Activated CD4-positive, alpha-beta T cell treated with anti-CD3 and anti-CD28 coated beads, Interleukin-2, amount 50 U/mL, for 16 hours (primary cell): Measurements from ENCODE around the gene DERL2.

Experiments used
- DNase-seq: peaks from one replicate; pipeline ENCODE4 v3.0.0-alpha.2; 2020

The DERL2 gene

DNA sequence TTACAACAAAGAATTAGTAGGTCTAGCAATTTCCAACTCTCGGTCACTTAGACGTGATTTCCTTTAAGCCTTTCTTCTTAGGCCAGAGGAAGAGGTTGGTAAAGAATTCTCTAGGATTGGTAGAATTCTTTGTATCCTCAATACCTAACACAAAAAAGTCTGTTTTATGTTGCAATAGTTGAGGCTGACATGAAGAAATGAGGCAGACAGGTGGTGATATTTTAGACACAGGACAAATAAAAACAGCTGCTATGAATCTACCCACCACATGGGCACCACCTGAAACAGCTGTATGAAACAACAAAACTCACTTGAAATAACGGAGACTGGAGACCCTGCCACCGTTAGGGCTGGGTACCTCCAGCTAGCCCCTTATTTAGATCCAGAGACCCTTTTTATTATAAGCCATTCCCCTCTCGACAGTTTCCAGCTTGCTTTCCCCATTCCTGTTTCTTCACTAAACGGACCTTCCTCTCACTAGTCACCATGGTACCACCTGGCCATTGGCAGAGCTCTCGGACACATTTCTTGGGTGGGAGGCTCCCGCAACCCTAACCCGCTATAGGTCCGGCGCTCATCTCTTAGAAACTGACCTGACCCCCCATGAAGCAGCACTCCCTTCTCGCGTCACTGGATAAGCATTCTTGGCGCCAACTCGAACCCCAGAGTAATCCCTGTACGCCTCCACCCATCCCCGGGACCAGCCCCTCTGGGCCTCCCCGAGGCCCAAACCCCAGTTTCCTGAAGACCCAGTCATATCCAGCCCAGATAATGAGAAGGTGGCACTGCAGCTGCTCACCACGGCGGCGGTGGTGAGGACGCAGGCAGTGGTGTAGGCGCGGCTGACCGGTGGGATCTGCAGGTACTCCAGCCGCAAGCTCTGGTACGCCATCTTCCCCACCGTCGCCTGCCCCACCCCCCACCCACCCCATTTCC is at the start of gene DERL2:
DERL2 (minus strand) TSS at position 909 of the 936 bp plus-strand sequence; CDS start at position 892, 17 bp downstream.
- DNase-seq: no peak

DNA sequence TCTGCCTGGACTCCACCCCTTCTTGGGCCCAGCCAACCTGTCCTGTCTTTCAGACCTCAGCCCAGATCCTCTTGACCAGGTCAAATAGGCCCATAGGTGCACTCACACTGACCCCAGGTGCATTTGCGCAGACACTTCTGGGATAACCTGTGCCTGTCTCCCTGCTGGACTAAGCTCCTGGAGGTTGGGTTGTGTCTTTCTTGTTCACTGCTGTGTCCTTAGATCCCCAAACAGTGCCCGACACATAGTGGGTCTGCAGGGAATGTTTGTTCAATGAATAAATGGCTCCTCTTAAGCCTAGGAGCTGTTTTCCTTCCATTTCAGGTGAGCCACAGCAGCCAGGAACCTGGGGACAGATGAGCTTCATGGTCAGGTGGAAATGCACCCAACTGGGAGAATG is 49.5 kb upstream of the DERL2 start:
- DNase-seq: no peak

DNA sequence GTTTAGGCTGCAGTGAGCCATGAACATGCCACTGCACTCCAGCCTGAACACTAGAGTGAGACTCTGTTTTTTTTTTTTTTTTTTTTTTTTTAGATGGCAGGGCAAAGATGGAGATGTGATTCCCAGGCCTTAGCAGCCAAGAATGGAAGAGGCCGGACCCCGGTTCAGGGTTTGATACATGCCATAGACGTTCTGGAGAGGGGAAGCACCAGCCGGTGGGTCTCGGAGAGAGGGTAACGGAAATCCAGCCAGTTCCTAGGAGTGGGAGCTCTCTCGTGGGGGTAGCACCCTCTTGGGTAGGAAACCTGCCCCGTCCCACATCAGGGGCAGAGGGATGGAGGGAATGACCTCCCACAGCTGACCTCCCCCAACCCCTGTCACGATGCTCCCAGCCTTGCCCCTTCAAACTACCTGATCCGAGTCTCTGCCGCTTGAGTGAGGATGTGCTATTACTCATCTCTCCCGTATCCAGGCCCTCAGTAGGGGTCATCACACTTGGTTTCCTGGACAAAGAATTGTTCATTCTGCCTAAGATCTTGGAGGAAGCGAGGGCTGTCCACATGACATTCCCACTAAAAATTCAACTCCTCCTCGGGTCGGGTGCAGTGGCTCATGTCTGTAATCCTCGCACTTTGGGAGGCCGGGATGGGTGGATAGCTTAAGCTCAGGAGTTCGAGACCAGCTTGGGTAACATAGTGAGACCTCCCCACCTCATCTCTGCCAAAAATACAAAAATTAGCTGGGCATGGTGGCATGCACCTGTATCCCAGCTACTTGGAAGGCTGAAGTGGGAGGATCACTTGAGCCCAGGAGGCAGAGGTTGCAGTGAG is 47.7 kb upstream of the DERL2 start:
- DNase-seq: no peak

DNA sequence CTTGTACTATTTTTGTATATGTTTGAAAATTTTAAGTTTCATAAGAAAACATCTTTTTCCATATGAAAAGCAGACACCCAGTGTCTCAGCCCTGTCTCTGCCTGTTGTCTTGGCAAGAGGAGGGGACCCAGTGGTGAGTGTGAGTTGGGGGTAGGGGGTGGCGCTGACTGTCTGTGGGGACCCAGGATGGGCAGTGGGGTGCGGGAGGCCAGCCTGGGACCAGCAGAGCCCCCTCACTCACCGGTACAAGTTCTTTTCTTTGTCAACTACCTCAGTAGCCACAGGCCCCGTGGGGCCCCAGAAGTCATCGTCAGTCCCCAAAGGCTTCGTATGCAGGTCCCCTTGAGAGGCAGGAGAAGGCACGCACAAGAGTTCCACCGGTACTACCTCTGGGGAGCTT is 46.6 kb upstream of the DERL2 start:
- DNase-seq: no peak

DNA sequence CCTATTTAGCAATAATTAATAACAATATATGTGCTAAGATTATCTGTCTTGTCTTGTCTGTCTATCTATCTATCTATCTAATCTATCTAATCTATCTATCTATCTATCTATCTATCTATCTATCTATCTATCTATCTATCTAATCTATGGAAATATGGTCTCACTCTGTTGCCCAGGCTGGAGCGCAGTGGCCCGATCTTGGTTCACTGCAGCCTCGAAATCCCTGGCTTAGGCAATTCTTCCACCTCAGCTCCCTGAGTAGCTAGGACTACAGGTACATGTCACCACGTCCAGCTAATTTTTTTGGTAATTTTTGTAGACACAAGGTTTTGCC is 45.1 kb upstream of the DERL2 start:
- no peak for DNase-seq

DNA sequence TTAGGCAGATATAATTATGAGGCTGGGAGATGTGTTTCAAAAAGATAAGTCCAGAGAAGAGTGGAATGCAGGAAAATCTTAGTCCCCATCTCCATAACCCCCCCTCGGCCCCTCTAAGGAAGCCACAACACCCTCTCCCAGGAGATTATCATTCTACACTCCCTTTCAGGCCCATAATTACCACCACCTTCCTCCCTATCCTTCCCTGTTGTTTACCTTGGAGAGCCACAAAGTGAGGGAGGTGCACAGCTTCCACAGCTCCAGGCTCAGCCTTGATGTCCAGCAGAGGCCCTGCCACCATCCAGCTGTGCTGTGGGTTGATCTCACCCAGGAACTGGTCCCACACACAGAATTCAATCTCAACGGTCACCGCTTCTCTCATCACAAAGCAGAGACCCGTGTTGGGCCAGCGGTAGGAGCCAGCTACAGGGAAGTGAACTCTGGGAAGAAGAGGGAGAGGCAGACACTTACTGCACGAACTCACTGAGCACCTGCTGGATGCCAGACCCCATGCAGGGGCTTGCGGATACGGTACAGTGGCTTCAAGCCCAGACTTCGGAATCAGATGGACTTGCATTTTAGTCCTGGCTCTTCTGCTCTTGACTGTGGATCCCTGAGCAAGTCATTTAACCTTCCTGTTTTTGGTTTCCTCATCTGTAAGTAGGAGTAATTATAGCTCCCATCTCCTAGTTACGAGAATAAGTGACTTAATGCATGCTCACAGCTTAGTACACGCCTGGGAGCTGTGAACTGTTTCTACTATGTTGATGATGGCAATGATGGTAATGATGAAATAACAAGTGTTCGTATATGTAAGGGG is 44.5 kb upstream of the DERL2 start:
- no peak for DNase-seq

DNA sequence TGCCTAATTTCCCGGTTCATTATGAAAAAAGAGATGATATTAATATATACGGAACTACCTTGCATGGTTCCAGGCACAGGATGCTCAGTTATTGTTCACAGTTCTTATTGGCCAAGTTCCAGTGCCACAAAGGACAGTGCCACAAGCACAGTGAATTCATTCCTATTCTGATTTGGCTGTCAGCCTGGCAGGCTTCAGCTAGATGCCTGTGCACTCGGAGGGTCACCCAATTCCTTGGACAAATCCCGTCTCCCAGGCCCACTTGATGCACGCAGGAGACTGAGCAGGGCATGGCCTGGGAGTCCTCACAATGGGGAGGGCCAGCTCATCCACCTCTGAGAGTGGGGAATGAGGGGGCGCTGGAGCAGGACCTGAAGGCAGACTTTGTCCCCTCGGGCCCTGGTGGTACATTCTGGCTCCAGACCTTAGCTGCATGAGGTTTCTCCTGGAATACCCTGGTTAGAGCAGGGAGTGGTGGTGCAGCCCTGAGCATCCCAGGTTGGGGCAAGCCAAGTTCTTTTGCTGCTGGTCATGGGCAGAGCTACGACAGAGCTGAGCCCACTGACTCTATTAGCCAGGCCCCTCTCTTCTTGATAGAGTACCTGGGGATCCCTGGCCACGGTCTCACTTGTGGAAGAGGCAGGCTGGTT is 41.7 kb upstream of the DERL2 start:
- DNase-seq: no peak

DNA sequence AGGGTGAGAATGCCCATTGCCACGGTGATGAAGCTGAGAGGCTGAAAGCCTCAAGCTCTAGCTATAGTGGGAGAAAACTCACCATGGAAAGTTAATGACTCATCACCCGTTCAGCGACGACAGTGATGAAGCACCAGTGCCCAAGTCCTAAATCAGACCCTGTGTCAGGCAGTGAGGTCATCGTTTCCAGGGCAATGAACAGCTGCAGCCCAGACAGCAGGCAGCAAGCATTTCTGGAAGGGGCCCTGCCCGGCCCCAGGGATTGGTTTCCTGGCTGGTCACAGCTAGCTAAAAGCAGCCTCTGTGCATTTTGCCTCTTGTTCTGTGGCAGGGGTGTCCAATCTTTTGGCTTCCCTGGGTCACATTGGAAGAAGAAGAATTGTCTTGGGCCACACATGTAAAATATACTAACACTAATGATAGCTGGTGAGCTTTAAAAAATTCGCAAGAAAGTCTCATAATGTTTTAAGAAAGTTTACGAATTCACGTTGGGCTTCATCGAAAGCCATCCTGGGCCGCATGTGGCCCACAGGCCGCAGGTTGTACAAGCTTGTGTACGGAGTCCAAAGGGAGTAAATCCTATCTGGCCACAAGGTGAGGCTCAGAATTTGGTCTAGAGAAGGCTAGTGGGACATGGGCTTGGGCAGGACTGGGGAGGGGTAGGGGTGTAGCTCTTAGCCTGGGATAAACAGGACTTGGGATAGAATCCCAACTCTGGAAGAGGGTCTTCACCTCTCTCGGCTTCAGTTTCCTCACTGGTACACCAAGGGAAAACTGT is 41.0 kb upstream of the DERL2 start:
- peak; percentile 76 for DNase-seq

DNA sequence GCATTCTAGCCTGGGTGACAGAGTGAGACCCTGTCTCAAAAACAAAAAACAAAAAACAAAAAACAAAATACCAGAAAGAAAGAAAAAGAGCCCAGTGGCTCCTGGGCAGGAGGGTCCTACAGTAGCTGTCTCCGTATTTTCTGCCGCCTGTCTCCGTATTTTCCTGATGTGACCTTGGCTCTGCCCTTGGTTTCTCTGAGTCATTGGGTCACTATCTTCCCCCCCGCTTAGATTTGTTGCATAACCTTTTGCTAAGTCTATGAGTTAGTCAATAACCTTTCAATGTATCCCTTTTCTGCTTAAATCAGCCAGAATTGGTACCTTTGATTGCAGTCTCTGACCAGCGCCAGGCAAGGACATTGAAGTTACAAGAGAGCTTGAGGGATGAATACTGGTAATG is 37.3 kb upstream of the DERL2 start:
- DNase-seq: no peak

DNA sequence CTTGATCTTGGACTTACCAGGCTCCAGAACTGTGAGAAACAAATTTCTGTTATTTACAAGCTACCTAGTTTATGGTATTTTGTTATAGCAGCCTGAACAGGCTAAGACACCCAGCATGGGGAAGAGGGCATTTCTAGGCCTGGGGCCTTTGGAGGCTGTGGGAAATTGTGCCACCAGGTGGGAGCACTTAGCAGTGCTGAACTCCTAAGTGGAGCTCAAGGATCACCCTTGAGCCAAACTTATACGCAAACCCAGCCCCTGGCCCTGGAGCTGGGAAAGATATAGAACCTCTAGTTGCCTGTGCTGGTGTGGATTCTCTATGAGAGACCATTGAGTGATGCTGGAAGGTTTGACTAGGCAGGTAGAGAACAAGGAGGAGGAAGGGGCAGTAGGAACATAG is 36.5 kb upstream of the DERL2 start:
- DNase-seq: no peak

DNA sequence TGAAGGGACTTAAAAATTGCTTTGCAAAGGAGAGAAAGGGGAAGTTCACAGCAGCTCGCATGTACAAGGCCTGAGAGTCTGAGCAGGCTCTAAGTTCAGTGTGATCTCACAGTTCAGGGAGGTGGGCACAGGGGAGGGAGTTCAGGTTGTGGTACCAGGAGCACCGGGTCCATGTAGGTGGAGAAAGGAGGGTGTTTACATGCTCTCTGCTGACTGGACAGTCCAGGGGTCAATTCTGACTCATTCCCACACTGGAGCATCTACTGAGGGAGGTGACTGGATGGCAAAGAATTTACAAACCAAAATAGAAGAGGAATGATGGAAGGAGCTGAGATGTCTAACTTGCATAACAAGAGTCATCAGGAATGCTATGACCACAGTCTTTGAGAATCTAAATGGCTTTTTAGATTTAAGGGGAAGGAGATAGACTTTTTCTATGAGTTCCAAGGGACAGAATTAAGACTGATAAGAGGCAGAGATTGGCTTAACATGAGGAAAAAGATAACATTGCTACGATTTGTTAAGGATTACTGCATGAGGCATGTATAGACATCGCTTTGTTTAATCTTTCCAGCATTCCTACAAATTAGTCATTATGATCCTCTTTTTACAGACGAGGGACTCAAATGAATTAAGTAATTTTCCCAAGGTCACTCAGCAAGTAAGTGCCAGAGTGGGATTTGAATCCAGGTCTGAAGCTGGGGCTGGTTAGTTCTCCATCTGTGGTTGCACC is 30.2 kb upstream of the DERL2 start:
- DNase-seq: no peak

DNA sequence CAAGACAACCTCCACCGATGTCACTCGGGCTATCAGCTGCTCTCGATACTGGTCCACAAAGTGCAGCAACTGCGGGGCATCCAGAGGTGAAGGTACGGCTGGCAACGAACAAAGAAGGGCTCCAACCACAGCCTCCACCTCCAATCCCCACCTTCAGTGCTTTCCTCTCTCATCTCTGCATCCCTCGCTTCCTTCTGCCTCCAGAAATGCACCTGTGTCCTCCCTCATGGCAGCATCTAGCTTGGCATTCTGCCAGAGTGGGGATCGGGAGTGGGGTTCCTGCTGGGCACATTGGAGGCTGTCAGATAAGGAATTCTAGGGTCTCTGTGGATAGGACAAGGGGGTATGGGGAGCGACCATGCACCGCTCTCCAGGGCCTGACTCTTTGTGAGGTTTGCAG is 29.0 kb upstream of the DERL2 start:
- no peak for DNase-seq

DNA sequence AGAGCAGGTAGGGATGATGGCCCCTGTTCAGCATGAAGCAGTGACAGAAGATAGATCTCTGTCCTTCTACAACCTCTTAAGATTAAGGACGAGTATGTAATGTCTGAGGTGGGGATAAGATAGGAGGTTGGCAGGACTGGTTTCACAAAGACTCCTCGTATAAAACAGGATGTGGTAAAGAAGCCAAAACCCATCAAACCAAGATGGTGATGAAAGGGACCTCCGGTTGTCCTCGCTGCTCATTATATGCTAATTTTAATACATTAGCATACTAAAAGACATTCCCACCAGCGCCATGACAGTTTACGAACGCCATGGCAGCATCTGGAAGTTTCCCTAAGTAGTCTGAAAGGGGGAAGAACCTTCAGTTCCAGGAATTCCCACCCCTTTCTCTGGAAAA is 27.6 kb upstream of the DERL2 start:
- peak; percentile 37 for DNase-seq

DNA sequence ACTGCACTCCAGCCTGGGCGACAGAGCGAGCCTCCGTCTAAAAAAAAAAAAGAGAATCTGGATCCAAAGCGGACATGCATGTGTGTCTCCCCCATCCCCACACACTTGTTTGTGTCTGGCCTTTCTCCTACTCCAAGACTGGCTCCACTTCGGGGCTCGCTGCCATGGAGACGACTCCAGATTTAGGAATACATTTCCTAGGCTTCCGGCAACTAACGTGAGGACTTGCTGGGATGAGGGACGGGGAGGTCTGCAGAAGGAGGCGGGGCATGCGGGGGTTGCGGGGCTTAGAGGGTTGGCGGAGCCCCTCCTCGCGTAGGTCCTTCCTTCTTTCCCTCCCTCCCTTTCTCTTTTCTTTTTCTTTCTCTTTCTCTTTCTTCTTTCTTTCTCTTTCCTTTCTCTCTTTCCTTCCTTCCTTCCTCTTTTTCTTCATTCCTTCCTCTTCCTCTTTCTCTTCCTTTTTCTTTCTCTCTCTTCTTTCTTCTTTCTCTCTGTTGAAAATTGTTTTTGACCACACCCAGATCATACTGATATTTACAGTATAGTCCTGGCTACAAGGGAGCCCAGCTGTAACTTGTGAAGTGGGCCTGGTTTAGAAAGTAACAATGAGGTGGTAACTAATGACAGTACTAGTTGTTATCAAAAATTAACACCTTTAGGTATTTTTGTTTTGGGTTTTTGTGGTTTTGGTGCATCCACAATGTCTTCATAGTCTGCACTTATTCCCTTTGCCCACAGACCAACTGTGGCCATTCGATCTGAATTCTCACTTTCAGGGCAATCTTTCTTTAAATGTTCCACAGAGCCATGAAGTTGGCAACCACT is 25.6 kb upstream of the DERL2 start:
- DNase-seq: no peak

DNA sequence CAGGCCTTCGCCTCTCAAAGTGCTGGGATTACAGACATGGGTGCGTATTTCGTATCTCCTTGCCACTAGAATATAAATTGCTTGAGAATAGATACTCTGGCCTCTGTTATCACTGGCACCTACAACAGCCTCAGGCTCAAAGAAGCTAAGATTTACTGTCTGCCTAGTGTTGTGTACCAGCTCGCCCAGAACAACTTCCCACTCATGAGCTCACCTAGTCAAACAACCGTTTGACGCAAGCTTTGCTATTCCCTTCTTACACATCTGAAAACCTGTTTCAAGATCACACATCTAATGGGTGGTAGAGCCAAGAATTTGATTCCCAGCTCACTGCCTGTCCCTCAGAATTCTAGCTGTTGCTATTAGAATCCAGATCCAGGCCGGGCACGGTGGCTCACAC is 24.8 kb upstream of the DERL2 start:
- DNase-seq: no peak

DNA sequence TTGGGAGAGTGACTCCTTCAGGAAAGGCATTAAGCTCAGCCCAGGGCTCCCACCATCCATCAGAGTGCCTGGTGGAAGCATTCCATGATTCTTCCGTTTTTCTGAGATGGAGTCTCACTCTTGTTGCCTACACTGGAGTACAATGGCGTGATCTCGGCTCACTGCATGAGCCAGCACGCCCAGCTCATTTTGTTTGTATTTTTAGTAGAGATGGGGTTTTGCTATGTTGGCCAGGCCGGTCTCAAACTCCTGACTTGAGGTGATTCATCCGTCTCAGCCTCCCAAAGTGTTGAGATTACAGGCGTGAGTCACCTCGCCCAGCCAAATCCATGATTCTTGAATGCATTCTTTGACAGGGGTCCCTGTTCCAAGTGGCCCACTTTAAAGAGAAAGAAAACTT is 23.5 kb upstream of the DERL2 start:
- DNase-seq: no peak

DNA sequence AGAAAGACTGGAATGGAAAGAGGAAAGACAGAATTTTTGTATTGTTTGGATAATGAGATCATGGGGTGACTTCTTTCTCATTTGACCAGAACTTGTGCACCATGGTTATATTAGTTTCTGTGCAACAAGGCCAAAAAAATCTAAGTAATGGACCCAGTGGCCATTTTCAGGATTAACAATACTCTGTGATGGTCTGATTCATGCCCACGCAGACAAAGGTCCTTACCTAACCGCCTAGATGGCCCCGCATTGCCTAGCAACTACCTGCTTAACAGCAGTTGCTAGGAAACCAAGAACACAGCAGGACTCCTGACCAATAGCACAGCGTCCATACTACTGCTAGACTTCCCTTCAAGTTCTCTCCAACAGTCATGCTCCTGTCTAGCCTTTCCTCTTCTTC is 22.8 kb upstream of the DERL2 start:
- DNase-seq: no peak

DNA sequence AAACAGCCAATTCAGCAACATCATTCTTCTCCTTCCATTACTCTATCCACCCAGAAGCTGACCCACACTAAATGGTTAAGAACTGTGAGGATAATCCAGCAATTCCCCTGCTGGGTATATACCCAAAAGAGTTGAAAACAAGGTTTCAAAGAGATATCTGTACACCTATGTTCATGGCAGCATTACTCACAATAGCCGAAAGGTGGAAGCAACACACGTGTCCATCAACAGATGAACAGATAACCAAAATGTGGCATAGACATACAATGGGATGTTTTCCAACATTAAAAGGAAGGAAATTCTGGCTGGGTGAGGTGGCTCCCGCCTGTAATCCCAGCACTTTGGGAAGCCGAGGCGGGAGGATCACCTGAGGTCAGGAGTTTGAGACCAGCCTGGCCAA is 20.3 kb upstream of the DERL2 start:
- DNase-seq: no peak

DNA sequence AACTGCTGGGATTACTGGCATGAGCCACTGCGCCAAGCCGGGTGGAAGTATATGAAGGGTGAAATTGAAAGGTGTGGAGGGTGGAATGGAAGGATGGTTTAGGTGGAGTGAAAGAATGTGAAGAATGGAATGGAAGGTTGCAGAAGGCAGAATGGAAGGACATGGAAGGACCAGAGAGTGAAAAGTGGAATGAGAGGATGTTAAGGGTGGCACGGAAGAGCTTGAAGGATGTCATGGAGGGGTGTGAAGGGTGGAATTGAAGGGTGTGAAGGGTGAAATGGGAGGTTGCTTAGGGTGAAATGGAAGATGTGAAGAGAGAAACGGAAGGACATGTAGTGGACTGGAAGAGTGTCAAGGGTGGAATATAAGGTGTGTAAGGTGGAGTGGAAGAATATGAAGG is 16.6 kb upstream of the DERL2 start:
- no peak for DNase-seq

DNA sequence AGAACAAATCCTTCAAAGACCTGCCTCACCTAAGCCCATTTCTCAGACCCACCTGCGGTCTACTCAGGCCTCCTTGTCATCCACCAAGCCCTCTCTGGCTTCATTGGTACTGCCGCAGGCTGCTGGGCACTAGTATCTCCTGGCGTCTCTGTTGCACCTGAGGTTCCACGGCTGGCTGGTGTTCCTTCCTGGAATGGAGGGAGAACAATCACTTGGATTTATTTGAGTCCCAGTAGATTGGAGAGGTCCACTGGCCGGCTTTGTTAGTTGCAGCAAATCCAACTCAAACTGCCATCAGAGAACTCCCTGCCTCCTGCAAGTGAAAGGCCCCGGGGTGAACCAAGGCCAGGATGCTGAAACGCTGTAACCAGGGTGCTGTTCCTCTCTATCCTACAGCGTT is 15.7 kb upstream of the DERL2 start:
- no peak for DNase-seq
